NCI-H146 treated with DMSO at 0.1 percent for 48 hours (cell line): Measurements from ENCODE around the gene AP2A1.

Experiments used
- DNase-seq: peaks from one replicate; lab custom pipeline; 2025; ENCODE audit not compliant: unreplicated experiment; lab: John Stamatoyannopoulos, UW

Gene AP2A1

GRCh38 chr19:49792829-49793560 is 26.2 kb downstream of the AP2A1 start:
- no peak for DNase-seq

GRCh38 chr19:49793561-49793840 is 26.7 kb downstream of the AP2A1 start:
- no peak for DNase-seq

- no peak for DNase-seq
Measured at GRCh38 chr19:49795615-49796014, 28.8 kb downstream of the AP2A1 start.

GRCh38 chr19:49798574-49798973 is 31.8 kb downstream of the AP2A1 start:
- DNase-seq, result no peak

- no peak for DNase-seq
Measured at GRCh38 chr19:49799271-49799797, 32.5 kb downstream of the AP2A1 start.

GRCh38 chr19:49799798-49800376 is 33.1 kb downstream of the AP2A1 start:
- no peak for DNase-seq

- no peak for DNase-seq
Measured at GRCh38 chr19:49800771-49801170, 34.0 kb downstream of the AP2A1 start.

GRCh38 chr19:49801401-49801888 is 34.6 kb downstream of the AP2A1 start:
- no peak for DNase-seq

- DNase-seq, result no peak
Measured at GRCh38 chr19:49801966-49802661, 35.3 kb downstream of the AP2A1 start.

- DNase-seq, result no peak
Measured at GRCh38 chr19:49802836-49803528, 36.2 kb downstream of the AP2A1 start.

- DNase-seq, result no peak
Measured at GRCh38 chr19:49803529-49803856, 36.7 kb downstream of the AP2A1 start.

- DNase-seq, result no peak
Measured at GRCh38 chr19:49805822-49806619, 39.2 kb downstream of the AP2A1 start.

- no peak for DNase-seq
Measured at GRCh38 chr19:49806620-49806959, 39.8 kb downstream of the AP2A1 start.

GRCh38 chr19:49807058-49807903 is 40.5 kb downstream of the AP2A1 start:
- no peak for DNase-seq

GRCh38 chr19:49807904-49808675 is 41.3 kb downstream of the AP2A1 start:
- no peak for DNase-seq

GRCh38 chr19:49808711-49809159 is 41.9 kb downstream of the AP2A1 start:
- DNase-seq, result no peak

- no peak for DNase-seq
Measured at GRCh38 chr19:49809160-49809940, 42.5 kb downstream of the AP2A1 start.

GRCh38 chr19:49809941-49810389 is 43.2 kb downstream of the AP2A1 start:
- no peak for DNase-seq
